Kidney (tissue), 14 donors: ENCODE data around the gene KCNQ1OT1. TPM values are rescaled to one million over a fixed set of nuclear protein-coding genes. Genes with fewer than 3 reads are reported as not detected.
A peak's percentile ranks its signal among the peaks of the same experiment; 100 is the strongest.

Source experiments
- DNase-seq, 5 donors: peaks; one replicate each; pipeline ENCODE4 v3.0.0-alpha.2; 2013 to 2020
- FAIRE-seq: peaks from 2 replicates; lab custom pipeline; 2012; peaks lifted over from hg19 to GRCh38; lab: Jason Lieb, UNC
- H3K27ac ChIP-seq, 2 donors: one replicate each; pipeline ENCODE4 v1.7.0; 2013; ENCODE audit warnings: low read depth in 2 of 2, low read length in 2 of 2, inconsistent platforms in 1 of 2
- H3K27me3 ChIP-seq: one replicate; pipeline ENCODE4 v1.7.1; 2013; ENCODE audit warnings: low read length, inconsistent platforms; ENCODE audit not compliant: control insufficient read depth, insufficient read depth
- H3K36me3 ChIP-seq, 3 donors: one replicate each; pipeline versions ENCODE4 v1.7.0 to v1.7.1; 2013; ENCODE audit warnings: low read length in 3 of 3, control low read depth in 1 of 3, inconsistent platforms in 1 of 3; ENCODE audit not compliant: insufficient read depth in 3 of 3, control insufficient read depth in 2 of 3
- H3K4me1 ChIP-seq, 3 donors: one replicate each; pipeline versions ENCODE4 v1.7.0 to v1.7.1; 2013; ENCODE audit warnings: low read length in 3 of 3, inconsistent platforms in 1 of 3, low read depth in 1 of 3; ENCODE audit not compliant: control insufficient read depth in 2 of 3, insufficient read depth in 2 of 3
- H3K4me3 ChIP-seq, 3 donors: one replicate each; pipeline versions ENCODE4 v1.7.0 to v1.8.1; 2013; ENCODE audit warnings: low read length in 3 of 3, control low read depth in 1 of 3, inconsistent platforms in 1 of 3
- H3K9ac ChIP-seq, 3 donors: one replicate each; pipeline versions ENCODE4 v1.7.0 to v1.7.1; 2013; ENCODE audit warnings: low read length in 3 of 3, control low read depth in 1 of 3, inconsistent platforms in 1 of 3
- H3K9me3 ChIP-seq, 3 donors: one replicate each; pipeline versions ENCODE4 v1.7.0 to v1.7.1; 2013; ENCODE audit warnings: low read length in 3 of 3, control low read depth in 1 of 3, inconsistent platforms in 1 of 3; ENCODE audit not compliant: control insufficient read depth in 2 of 3, insufficient read depth in 1 of 3
- intact Hi-C: fragments of 100-400 bp; cut with DNase I; formaldehyde crosslinking; loops from one replicate; pipeline ENCODE4 v1.11.1; 2022
- polyA plus RNA-seq: library from polyadenylated mRNA; stranded (reverse); fragments of 350-450 nt; fragmentation: Illumina TruSeq; extraction: RNeasy Lipid Tissue Mini Kit (QIAGEN cat#74804); gene quantifications from one replicate; pipeline ENCODE4 v1.2.3, GENCODE V29; 2014; ENCODE audit warnings: low read depth, low replicate concordance; ENCODE audit not compliant: insufficient read depth
- total RNA-seq: library from RNA; stranded (reverse); fragmentation: NEBNext Ultra II Directional; extraction: Animal tissue kit (Norgen Biotek cat#: 25700); gene quantifications from one replicate; pipeline ENCODE4 v1.2.1, GENCODE V29; 2021
- TF ChIP-seq, protein P1 (sequence below): IDR thresholded peaks from 3 replicates; pipeline ENCODE4 v1.5.1; 2012; ENCODE audit warnings: mild to moderate bottlenecking, moderate library complexity, borderline replicate concordance; ENCODE audit not compliant: insufficient read depth; ENCODE audit errors: extremely low read depth
- donor health status: control.
- donor health status: control.
- donor health status: control.
- donor health status: control.
- donor health status: control.
- donor health status: DM: yes; HTN: yes; CAD: no.
- donor health status: Normal renal cell carcinoma (clear cell type).

Gene KCNQ1OT1
- total and polyA plus RNA-seq, 2 donors from 2014 or later, result 0.22 to 4.4 TPM

DNA sequence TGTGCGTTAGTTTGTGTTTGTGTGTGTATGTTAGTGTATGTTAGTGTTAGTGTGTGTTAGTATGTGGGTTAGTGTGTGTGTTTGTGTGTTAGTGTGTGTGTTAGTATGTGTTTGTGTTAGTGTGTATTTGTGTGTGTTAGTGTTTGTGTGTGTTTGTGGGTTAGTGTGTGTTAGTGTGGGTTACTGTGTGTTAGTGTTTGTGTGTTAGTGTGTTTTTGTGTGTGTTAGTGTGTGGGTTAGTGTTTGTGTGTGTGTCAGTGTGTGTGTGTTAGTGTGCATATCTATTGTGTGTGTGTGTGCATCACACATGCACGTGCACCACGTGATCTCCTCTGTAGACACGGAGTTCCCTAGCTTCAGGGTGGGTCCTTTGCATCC is 115.4 kb downstream of the KCNQ1OT1 start:
- no peaks in the 10 kb centered on the region for H3K36me3 ChIP-seq
- no peak overlapping the region for H3K27ac ChIP-seq
- no peaks in the 10 kb centered on the region for H3K27me3 ChIP-seq
- FAIRE-seq (no peak), DNase-seq (no peak)
- H3K4me1 ChIP-seq, result no peaks in the 10 kb centered on the region
- TF ChIP-seq, protein P1, sequence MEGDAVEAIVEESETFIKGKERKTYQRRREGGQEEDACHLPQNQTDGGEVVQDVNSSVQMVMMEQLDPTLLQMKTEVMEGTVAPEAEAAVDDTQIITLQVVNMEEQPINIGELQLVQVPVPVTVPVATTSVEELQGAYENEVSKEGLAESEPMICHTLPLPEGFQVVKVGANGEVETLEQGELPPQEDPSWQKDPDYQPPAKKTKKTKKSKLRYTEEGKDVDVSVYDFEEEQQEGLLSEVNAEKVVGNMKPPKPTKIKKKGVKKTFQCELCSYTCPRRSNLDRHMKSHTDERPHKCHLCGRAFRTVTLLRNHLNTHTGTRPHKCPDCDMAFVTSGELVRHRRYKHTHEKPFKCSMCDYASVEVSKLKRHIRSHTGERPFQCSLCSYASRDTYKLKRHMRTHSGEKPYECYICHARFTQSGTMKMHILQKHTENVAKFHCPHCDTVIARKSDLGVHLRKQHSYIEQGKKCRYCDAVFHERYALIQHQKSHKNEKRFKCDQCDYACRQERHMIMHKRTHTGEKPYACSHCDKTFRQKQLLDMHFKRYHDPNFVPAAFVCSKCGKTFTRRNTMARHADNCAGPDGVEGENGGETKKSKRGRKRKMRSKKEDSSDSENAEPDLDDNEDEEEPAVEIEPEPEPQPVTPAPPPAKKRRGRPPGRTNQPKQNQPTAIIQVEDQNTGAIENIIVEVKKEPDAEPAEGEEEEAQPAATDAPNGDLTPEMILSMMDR, result no peak
- intact Hi-C loops, result no loop called here
- no peaks in the 10 kb centered on the region for H3K9me3 ChIP-seq
- no peak overlapping the region for H3K9ac ChIP-seq
- no peak overlapping the region for H3K4me3 ChIP-seq

DNA sequence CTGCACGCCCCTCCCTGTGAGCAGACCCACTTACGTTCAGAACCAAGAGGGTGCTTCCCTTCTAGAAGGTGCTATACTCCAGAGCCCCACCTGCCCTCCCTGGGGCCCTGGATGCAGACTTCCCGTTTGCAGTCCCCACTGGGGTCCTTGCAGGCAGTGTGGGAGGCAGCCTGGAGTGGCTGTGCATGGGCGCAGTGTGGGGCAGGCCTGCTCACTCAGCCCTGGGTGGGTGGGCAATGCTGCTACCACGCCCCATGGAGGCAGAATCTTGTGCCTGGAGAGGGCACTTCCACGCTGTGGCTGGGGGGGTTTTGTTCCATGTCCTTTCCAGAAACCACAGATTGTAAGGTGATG is 116.2 kb downstream of the KCNQ1OT1 start:
- FAIRE-seq (no peak), DNase-seq (peak in 2 of 5 donors; percentile 8 to 68)
- Histone ChIP-seq H3K9ac (no peak overlapping the region), H3K27me3 (no peaks in the 10 kb centered on the region), H3K4me1 (no peaks in the 10 kb centered on the region), H3K36me3 (no peaks in the 10 kb centered on the region), H3K4me3 (no peak overlapping the region), H3K9me3 (no peaks in the 10 kb centered on the region), H3K27ac (no peak overlapping the region)
- TF ChIP-seq, protein P1, result no peak
- intact Hi-C loops, result no loop called here

DNA sequence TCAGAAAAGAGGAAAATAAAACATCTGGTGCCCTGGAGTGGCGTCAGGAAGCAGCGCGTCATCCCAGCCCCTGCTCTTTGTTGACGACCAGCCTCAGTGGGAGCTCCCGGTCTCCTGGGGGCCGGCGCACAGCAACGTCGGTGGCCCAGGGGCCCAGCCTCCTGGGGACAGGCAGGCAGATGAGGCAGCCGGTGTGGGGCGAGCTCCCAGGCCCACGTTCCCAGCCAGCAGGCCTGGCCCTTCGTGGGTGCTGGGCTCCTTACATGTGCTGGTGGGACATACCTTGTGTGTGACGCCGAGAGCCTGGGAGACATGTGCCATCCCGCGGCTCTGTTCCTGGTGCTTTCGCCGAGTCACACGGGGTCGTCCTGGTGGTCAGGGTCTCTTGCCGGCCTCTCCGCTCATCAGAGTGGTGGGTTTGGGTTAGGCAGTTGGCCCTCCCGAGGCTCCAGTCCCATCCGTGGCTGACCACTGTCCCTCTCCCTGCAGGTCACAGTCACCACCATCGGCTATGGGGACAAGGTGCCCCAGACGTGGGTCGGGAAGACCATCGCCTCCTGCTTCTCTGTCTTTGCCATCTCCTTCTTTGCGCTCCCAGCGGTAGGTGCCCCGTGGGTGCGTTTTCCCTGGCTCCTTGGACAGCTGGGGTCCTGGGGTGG is 116.7 kb downstream of the KCNQ1OT1 start:
- TF ChIP-seq, protein P1, result no peak
- DNase-seq (peak in 3 of 5 donors; percentile 39 to 72 (median 60)), FAIRE-seq (no peak)
- Histone ChIP-seq H3K27ac (no peak overlapping the region), H3K4me1 (no peaks in the 10 kb centered on the region), H3K27me3 (no peaks in the 10 kb centered on the region), H3K9ac (no peak overlapping the region), H3K9me3 (no peaks in the 10 kb centered on the region), H3K4me3 (no peak overlapping the region), H3K36me3 (no peaks in the 10 kb centered on the region)
- intact Hi-C loops, result no loop called here
